ENCODE results near the gene YPEL5.

Gene YPEL5

DNA sequence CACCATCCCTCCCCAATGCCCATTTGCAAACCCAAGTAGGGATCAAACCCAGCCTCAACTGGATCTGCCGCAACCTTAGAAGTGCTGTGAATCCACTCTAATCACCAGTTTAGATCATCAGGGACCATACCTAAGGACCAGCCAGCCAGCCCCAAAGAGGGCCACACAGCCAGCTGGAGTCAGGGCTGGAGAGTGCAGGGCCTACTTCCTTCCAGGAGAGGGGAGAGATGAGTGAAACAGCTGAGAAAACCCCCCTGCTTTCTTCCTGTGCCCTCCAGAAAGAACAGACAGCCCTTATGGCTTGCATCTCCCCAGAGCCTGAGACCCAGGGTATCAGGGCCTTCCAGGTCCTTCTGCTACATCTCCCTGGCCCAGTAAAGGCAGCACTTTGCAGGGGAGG lies 25.8 kb downstream of the YPEL5 start:
- no peak for DNase-seq

DNA sequence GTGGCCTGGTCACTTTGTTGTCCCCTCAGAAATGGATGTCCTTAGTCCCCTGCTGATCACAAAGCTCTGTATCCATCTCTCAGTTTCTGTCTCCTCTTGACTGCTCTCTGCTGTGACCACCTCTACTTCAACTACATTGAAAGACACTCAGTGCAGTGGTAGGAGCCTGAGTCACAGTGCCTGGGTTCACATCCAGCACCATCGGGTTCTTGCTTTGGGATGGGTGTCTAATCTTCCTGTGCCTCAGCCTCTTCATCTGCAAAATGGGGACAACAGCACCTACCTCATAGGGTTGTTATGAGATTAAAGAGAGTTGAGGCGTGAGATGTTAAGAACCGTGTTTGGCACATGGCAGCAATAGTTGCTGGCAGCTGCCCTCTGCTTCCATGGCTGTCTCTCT lies 30.6 kb downstream of the YPEL5 start:
- DNase-seq = no peak

DNA sequence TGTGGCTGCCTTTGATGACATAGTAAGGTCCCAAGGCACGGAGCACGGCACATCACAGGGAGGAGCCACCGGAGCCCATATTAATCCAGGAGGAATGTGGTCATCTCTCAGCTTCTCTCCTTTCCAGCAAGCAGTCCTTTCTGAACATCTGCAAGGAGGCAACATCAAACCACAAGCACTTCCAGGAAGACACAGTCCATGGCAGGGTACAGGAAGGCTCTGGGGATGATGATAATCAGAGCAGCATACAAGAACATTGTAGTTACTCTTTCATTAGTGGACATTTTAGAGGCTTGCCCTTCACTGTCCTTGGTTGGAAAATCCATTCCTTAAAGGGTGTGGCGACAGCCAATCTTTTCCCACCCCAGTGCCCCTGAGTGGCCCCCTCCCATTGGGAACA lies 31.1 kb downstream of the YPEL5 start:
- no peak for DNase-seq

DNA sequence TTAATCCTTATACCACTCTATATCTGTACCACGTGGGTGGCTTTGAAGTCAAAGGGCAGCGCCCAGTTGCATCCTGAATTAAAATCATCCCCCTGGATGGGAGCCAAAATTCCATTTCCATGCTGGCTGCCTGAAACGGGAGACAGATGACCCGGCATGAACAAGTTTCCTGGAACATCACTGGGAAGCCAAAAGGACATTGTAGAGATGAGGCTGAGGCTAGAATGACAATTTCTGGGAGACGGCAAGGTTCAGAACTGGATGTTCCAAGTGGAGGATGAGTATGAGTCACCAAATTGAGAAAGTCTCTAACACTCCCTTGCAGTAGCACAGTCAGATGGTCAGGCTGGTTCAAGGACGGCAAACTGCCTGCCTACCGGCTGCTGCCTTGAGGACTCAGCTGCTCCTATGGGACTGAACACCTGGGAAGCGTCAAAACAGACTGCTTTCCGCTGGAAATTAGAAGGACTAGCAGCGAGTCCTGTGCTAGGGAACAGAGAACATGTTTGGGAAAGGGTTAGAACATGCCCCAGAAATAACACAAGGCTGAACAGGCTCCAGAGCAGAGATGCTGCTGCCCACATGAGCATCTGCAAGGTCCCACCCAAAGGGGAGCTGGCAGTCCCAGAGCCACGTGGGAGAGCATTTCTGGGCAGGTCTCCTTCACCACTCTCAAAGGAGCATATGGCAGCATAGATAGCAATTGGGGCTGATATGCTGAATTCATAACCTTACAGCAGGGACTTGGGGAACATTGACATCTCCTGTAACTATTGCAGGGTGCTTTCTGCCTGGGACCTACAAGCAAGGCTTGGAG lies 32.0 kb downstream of the YPEL5 start:
- peak; percentile 83 for DNase-seq

DNA sequence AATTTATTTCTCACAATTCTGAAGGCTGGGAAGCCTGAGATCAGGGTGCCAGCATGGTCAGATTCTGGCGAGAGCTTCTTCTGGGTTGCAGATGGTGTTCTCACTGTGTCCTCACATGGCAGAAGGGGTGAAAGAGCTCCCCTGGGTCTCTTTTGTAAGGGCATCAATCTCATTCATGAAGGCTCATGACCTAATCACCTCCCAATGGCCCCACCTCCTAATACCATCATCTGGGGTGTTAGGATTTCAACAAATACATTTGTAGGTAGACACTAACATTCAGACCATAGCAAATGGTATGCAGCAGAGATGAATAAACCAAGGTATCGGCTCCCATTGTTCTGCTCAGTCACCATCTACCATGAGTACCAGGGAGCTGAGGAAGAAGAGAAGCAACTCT lies 32.7 kb downstream of the YPEL5 start:
- DNase-seq = no peak

DNA sequence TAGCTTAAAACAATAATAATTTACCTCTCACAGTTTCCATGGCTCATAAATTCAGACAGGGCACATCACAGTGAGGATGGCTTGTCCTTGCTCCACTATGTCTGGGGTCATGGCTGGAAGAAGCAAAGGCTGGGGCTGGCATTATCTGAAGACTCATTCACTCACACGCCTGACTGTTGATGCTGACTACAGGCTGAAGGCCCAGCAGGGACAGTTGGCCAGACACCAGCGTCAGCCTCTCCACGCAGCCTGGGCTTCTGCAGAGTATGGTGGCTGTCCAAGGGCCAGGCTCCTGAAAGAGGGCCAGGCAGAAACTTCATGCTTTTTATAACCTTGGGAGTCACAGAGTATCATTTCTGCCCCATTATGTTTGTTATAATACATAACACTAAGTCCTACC lies 33.4 kb downstream of the YPEL5 start:
- DNase-seq = no peak

DNA sequence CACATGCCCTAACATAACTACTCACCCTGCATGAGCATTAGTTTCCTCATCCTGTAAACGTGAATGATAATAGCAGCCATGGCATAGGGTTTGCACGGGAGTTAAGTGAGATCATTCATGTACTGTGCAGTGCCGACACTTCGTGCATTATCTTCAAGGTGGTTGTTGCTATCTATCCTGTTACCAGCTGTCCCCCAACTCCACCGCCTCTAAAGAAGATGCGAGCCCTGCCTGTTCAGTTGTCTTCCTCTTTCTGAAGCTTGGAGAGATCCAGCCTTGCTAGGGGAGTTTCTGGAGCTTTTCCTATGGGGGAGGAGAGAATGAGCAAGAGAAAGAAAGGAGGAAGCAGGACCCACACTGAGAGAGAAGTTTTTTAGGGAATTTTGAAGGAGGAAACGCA lies 34.4 kb downstream of the YPEL5 start:
- DNase-seq = no peak

DNA sequence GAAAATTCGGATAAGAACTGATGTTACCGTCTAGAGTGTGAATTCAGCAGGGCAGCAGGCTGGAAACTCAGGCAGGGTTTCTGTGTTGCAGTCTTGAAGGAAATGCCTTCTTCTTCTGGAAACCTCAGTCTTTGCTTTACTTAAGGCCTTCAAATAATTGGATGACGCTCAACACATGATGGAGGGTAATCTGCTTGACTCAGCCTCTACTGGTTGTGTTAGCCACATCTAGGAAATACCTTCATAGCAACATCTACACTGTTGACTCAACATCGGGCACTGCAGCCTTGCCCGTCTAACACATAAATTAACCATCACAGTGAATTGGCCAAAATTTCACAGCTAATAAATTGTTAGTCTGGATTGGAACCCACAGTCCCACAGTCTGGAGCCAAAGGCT lies 37.2 kb downstream of the YPEL5 start:
- DNase-seq = no peak

DNA sequence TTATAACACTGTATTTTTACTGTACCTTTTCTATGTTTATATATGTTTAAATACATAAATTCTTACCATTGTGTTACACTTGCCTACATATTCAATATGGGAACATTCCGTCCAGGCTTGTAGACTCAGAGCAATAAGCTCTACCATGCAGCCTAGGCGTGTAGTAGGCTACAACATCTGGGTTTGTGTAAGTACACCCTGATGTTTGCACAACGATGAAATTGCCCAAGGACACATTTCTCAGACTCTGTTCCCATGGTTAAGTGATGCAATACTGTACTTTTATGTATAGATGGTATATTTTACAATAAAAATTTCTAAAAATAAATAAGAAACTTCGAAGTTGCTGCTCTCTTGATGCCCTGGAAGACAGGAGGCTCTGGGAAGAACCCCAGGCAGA lies 38.4 kb downstream of the YPEL5 start:
- DNase-seq = no peak

DNA sequence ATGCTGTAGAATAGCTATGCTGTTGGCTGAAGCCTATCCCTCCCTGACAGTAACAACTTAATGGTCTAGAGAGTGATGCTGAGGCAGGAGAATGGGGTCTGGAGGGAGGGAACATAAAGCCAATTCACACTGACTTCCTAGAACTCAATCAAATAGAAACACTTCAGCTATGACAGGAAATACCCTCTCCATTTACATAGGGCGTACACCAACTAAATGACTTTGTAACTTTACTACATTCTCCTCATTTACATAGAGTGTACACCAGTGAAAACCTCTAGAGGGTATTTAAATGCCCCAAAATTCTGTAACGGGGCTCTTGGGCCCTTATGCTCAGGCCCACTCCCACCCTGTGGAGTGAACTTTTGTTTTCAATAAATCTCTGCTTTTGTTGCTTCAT lies 41.5 kb downstream of the YPEL5 start:
- no peak for DNase-seq

DNA sequence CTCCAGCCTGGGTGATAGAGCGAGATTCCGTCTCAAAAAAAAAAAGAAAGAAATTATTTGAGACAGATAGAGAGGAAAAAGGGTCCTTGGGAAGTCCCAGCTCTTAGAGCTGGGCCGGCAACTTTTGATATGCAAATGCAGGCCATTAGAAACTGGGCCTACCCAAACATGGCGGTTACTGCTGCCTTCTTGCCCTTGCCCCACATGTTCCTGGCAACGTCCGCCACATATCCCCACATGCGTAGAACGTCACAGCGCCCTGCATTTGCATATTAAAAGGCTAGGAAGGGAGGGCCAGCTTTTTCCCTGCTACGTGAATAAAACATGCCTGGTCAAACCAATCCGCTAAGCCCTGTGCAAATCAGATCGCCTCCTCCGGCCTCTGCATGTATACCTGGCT lies 43.8 kb downstream of the YPEL5 start:
- DNase-seq = no peak

DNA sequence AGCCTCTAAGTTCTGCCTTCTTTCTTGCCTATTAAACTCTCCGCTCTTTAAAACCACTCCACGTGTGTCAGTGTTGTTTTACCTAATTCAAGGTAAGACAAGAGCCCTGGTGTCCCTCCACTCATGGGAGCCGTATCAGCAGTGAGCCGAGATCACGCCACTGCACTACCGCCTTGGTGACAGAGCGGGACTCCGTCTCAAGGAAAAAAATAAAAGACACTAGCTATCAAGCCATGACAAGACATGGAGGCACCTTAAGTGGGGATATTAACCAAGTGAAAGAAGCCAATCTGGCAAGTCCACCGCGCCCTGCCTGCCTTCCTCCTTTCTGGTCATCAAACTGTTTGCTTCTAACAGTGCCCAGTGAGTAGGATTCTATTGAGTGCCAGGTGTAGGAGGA lies 44.3 kb downstream of the YPEL5 start:
- no peak for DNase-seq

DNA sequence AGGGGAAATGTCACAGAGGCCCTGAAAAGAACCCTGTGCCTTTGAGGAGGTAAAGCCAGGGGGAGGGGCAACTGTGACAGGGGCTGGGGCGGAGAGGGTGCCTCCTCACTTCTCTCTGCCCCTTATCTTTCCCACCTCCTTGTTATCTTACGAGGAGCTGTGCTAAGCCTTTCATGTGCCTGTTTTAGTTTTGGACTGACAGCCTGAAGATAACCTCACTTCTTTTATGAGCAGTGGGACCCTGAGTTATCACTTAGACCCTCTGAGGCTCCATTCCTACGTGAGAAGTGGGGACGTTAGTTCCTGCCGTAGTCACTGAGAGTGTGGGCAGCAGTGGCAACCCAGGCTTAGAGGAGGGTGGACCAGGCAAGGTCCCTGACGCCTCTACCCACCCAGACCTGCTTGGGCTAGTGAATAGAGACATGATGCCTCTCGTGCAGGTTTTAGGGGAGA lies 45.0 kb downstream of the YPEL5 start:
- DNase-seq = no peak

DNA sequence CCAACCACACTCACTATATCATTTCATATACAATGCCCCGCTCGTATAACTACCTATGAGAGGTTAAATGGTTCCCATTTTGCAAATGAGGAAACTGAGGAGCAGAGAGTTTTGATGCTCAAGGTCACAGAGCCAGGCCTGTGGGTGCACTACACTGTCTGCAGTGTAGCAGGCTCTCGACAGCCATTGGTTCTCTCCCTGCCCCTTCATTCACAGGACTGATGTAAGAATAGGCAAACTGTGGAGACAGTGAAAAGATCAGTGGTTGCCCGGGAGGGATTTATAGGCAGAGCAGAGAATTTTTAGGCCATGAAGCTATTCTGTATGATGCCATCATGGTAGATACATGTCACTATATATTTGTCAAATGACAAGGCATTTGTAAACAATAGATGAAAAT lies 45.5 kb downstream of the YPEL5 start:
- no peak for DNase-seq

DNA sequence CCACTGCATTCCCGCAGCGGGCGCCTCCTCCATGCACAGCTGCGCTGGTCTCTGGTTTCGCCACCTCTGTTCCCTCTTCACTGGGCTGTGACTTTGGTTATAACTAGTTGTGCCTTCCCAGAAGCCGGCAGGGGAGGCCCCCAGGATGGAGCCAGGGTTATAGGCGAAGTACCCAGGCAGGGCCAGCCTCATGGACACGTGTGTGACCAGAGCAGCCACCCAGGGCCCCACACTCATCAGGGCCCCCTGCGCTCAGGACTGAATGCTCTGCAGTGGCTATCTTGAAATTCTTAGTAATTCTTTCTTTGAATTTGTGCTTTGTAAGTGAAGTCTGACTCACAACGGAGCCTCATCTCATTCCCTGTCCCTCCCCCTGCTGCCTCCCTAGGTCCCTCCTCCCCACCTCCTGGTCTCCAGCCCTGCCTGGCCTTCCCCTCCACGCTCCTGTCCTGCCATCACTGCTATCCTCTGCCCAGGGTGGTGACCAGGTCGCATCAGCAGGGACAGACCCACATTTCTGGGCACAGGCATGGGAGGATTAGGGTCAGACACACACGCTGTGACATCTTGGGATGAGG lies 46.4 kb downstream of the YPEL5 start:
- no peak for DNase-seq

DNA sequence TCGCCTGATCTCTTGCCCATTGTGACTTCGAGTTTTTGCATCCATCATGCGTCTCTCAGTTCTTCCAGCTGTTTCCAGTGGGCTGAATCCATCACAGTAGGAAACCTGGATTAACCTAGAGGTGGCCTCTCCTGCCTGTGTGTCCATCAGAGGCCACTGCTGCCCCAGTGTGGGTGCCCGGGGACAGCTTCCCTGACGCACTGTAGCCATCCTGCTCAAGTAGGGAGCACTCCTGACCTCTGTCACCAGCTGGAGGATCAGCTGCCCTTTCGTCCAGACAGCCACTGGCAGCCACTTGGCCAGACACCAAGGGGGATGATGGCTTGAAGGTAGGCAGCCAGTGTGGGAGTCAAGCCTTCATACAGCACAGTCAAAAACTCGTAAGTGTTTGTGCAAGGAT lies 47.6 kb downstream of the YPEL5 start:
- DNase-seq = no peak

DNA sequence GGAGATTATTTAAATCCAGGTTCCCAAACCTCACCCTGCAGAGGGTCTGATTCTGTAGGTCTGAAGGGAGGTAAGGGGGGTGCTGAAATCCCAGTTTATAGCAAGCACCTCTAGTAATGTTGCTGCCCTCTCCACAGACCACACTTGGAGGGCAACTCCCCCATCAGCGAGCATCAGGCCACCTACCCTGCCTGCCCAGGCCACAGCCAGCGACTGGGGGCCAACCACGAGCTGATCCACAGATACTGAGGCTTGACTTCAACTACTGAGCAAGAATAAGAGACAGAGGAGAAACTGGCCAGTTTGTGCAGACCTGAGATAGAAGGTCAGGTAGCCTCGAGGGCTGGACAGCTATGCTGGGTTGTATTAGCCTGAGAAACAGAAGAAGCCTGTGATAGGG lies 48.2 kb downstream of the YPEL5 start:
- DNase-seq = no peak

DNA sequence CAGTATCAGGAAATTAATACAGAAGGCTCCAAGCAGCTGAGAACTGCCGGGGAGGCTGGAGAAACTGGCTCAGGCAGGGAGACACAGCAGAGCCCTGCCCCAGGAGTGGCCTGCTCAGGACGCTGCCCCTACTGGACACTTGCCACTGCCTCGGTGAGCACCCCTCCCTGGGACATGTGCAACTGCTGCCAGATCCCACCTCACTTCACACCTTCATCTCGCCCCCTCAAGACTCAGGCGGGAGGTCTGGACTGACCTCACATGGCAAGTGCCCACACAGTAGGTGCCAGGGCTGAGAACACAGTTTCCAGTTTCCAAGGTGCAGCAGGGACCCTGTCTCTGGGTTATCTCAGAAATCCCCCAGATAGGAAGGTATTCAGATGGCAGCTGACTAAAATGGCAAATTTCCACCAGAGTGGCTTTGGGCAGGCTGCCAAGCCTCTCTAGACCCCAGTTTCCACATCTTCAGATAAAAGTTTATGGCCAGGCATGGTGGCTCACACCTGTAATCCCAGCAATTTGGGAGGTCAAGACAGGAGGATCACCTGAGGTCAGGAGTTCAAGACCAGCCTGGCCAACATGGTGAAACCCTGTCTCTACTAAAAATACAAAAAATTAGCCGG lies 50.9 kb downstream of the YPEL5 start:
- DNase-seq = peak; percentile 16

DNA sequence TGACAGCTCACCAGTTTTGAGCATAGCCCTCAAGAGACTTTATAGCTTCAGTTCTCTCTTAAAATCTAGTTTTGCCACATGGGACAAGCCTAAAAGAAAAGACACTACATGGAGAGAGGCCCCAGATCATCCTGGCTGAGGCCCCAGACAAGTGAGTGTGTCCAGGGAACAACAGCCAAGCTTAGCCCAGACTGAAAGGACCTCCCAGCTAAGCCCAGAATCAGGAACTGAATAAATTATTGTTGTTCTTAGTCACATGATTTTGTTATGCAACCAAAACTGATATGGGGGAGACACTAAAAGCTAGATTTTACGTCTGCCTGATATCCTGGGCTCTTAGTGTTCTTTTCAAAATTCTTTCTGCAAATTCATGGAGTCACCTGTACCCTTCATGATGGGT lies 55.2 kb downstream of the YPEL5 start:
- DNase-seq = no peak

DNA sequence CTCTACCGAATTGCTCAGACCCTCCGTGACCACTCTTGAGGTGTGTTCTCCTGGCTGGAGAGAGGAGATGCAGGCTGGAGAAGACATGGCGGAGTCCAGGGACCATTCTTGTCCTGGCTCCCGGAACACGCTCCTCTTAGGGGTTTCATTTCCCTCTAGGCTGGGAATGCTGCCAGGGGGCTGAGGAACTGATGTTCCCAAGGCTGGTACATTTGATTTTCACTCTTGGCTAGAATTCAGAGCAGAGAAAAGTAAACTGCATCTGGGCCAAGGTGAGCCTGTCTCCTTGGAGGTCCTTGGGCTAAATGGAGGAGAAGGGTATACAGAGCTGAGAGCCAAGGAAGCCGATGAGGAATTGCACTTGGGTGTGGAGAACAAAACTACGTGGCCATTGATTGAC lies 56.3 kb downstream of the YPEL5 start:
- DNase-seq = no peak

DNA sequence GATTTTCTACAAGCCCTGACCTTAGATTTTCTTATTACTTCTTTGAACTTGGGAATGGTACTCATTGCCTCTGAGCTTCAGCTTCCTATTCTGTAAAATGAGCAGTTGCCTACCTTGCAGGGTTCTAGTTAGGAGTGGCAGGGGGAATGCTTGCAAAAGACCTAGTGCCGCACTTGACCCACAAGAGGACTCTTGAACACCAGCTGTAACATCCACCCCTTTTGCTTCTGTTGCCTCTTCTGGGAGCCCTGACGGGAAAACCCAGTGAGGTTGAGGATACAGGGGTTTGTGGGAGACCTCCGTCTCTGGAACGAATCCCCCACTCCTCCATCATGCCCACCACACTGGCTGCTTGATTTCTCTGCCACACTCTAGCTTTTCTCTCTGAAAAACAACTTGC lies 57.5 kb downstream of the YPEL5 start:
- DNase-seq = no peak

DNA sequence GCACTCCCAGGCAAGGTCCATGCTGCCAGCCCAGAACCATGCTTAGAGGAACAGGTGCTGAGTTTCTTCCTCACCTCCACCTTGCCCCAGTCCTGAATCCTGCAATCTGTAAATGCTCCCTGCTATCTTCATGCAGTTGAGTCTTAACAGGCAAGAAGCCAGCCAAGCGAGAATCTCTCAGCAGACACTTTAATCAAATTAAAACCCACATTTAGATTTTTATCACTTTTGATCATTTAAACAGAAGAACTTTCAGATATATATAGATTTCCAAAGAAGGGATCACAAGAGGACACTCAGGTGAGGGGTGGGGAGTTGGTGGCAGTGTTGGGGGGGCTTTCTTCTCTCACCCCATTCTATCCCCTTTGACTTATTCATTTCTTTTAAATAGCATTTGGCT lies 58.6 kb downstream of the YPEL5 start:
- no peak for DNase-seq

DNA sequence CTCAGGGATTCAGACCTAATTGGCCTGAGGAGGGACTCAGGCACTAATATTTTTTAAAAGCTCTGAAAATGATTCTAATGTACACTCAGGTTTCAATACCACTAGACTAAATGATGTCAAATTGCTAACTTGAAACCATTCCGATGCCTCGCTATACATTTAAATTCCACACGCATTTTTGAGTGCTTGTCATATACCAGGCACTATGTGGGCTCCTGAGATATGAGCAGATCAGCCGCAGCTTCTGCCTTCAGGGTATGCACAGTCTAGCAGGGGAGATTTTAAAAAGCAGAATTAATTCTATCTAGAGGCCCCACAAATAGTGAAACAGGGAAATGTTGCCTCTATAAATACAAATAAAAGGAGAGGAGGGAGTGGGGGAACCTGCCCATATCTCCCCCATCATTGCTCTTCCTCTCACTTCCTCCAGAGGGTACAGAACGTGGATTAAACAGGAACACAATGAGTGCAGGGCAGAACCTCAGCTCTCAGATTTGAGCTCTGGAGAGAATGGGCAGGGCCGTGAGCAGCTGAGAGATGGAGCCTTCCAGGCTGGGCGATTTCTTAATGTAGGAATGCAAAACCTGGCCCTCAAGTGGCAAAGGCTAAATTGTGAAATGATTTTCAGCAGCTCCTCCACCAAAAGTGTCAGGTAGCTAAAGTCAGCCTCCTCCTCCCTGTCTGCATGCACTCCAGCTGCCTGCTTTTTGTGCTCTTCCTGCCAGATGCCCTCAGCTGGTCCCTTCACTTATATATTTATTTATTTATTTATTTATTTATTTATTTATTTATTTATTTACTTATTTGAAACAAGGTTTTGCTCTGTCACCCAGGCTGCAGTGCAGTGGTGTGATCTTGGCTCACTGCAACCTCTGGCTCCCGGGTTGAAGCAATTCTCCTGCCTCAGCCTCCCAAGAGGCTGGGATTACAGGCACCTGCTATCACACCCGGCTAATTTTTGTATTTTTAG lies 59.9 kb downstream of the YPEL5 start:
- no peak for DNase-seq
